HG03439 (cell line): ENCODE data around the gene ADGRE2.
A peak's percentile ranks its signal among the peaks of the same experiment; 100 is the strongest.

Experiments
- ATAC-seq: cut with Tn5 transposase; IDR thresholded peaks from one replicate; pipeline ENCODE4 v1.9.1; 2021; ENCODE audit warnings: mild to moderate bottlenecking, moderate library complexity; ENCODE audit not compliant: unreplicated experiment

Gene ADGRE2

DNA sequence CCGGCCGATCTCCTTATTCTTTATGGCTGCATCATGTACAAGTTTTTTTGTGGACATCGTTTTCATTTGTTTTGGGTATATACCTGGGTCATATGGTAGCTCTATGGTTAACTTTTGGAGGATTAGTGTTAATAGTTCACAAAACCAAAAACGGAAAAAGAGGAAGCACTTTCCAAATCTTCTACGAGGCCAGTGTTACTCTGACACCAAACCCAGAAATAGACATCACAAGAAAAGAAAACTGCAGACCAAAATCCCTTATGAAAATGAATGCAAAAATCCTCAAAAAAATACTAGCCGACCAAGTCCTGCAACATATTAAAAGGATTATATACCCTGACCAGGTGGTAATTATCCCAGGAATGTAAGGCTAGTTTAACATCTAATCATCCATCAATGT lies 29.8 kb downstream of the ADGRE2 start:
- no peak for ATAC-seq

DNA sequence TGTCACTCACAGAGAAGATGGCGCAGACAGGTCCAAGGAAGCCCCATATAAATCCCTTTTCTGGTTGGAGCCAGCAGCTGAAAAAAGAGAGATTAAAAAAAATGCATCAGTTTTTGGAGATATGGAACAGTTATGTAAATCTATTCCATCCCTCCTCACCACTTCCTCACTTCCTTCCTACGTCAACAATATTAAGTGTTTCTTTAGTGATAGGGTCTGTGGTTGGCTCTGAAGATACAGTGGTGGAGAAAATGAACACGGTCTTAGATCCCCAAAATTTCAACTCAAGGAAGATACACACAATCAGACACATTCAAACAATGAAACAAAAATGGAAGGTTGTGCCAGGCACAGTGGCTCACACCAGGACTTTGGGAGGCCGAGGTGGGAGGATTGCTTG lies 31.5 kb downstream of the ADGRE2 start:
- no peak for ATAC-seq

DNA sequence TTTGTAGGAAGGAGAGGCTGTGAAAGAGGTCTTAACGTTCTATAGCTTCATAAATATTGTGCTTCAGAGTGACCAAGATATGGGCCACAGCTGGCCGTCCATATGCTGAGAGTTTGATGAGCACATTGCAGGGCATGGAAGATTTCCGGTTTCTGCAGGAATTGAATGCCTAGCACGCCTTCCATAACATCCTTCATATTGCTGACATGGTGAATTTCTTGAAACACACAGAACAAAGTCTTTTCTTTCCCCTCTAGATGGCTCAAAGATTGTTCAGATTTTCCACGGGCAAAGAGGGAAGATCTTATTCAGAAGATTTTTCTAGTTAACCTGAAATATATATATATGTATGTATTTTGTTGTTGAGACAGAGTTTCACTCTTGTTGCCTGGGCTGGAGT lies 42.4 kb downstream of the ADGRE2 start:
- no peak for ATAC-seq

DNA sequence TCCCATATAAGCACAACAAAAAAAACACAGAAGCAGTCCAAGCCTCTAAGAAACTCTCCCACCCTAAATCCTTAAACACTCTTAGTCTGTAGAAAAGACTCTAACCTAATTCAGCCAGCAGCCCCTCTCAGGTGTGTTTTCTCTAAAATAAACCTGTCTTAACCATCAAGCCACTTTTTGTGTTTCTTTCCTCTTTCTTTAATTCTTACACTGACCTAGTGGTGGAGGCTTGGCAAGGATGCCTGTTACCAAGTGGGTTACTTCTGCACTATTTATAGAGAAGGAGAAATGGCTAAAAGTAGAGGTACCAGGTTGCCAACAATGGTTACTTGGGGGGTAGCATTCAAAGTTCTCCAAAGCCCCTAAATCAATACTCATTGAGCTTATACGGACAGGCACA lies 44.8 kb downstream of the ADGRE2 start:
- no peak for ATAC-seq

DNA sequence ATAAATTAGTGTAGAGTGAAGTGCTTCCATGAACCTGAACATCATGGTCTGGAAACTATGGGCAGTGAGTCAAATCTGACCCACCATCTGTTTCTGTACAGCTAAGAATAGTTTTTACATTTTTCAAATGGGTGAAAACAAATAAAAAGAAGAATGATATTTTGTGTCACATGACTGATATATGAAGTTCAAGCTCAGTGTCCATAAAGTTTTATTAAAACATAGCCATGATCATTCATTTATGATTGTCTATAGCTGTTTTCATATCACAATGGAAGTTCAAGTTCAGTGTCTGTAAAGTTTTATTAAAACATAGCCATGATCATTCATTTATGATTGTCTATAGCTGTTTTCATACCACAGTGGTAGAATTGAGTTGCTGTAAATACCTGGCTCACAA lies 45.9 kb downstream of the ADGRE2 start:
- no peak for ATAC-seq

DNA sequence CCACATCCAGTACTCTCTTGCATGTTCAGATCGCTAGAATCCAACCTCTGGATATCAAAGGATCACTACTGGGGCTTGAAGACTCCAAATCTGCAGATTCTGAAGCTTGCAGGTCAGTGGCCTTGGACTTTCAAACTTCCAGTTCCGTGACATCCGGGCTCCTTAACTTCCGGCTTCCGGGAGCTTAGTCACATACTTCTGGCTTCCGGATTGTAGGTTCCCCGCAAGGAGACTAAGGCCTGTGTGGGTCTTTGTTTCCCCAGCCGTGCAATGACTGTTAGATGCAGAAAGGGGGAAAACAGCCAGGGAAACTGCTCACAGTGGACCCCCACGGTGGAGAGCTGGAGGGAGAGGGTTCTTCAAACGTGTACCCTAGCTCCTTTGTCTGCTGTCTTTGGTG lies 47.2 kb downstream of the ADGRE2 start:
- ATAC-seq, result no peak

DNA sequence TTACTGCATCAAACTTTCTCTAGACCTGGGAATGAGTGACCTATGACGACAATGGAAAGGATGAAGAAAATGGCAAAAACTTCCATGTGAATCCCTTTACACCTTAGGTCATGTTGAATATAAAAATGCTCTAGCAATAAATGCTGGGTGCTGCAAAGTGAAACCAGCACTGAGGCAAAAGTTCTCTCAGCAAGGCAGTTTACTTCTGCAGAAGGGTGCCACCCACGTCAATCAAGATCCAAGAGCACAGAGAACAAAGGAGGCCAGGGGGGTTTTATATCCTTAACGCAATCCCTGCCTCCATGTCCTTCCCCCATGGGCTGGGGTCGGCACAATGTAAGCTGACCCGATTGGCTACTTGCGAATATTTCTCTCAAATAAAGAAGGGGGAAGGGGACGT lies 49.8 kb downstream of the ADGRE2 start:
- ATAC-seq, result no peak

DNA sequence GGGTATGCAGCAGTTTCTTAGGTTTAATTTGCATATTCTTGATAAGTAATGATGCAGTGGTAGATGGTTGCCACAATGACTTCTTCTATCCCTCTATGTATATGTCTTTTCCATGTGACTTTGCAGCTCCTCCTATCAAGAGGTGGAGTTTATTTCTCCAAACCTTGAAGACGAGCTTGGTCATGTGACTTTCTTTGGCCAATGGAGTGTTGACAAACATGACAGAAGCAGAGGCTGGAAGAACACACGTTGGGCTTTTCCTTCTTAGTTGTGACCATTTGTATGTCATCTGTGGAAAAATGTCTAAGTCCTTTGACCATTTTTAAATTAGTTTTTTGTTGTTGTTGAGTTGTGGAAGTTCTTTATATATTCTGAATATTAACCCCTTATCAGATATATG lies 56.2 kb downstream of the ADGRE2 start:
- no peak for ATAC-seq

DNA sequence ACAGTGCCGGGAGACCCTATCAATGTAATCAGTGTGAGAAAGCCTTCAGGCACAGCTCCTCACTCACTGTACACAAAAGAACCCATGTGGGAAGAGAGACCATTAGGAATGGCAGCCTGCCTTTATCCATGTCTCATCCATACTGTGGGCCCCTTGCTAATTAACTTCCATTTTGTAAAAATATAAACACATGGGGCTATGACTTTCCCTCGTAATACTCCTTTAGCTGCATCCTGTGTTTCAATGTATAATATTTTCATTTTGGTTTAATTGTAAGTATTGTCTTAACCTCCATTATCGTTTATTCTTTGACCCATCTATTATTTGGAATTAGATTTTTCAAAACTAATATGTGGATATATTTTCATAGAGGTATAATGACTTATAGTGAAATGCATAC lies 59.2 kb downstream of the ADGRE2 start:
- ATAC-seq, result no peak

DNA sequence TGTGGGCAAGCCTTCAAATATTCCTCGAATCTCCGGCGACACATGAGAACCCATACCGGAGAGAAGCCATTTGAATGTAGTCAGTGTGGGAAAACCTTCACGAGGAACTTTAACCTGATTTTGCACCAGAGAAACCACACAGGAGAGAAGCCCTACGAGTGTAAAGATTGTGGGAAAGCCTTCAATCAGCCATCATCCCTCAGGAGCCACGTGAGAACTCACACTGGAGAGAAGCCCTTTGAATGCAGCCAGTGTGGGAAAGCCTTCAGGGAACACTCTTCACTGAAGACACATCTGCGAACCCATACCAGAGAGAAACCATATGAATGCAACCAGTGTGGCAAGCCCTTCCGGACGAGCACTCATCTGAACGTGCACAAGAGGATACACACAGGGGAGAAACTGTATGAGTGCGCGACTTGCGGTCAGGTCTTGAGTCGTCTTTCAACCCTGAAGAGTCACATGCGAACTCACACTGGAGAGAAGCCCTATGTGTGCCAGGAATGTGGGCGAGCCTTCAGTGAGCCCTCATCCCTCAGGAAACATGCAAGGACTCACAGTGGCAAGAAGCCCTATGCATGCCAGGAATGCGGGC lies 59.7 kb downstream of the ADGRE2 start:
- ATAC-seq, result no peak

DNA sequence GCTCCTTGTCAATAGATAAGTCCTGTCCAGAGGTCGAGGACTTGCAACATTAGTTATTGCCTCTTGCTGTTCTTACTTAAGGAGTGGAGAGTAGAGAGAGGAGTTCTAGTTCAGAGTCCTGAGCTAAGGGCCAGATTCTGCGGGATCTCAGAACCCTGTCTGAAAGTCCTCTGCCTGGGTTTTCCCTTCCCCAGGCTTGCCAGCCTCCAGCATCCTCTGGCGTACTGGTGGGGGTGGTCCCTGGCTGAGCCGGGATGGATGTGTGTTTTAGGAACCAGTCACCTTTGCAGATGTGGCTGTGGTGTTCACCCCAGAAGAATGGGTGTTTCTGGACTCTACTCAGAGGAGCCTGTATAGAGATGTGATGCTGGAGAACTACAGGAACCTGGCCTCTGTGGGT lies 62.5 kb downstream of the ADGRE2 start:
- ATAC-seq, result no peak

DNA sequence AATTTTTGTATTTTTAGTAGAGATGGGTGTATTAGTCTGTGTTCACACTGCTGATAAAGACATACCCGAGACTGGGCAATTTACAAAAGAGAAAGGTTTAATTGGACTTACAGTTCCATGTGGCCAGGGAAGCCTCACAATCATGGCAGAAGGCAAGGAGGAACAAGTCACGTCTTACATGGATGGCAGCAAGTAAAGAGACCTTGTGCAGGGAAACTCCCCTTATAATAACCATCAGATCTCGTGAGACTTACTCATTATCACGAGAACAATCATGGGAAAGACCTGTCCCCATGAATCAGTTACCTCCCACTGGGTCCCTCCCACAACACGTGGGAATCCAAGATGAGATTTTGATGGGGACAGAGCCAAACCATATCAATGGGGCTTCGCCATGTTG lies 73.9 kb downstream of the ADGRE2 start:
- no peak for ATAC-seq

DNA sequence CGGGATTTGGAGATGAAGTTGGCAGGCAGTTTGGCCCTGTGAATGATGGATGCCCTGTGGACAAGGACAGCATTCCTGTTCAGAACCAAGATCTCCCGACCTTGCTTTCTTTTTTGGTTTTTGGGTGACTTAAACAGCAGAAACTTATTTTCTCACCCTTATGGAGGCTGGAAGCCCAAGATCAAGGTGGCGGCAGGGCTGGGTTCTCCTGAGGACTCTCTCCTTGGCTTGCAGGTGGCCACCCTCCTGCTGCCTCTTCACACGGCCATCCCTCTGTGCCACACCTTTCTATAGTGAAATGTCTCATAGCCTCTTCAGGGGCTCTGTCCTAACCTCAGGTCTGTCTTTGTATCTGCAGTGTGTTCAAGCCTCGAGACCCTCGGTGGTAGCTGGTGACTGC lies 74.5 kb downstream of the ADGRE2 start:
- no peak for ATAC-seq

DNA sequence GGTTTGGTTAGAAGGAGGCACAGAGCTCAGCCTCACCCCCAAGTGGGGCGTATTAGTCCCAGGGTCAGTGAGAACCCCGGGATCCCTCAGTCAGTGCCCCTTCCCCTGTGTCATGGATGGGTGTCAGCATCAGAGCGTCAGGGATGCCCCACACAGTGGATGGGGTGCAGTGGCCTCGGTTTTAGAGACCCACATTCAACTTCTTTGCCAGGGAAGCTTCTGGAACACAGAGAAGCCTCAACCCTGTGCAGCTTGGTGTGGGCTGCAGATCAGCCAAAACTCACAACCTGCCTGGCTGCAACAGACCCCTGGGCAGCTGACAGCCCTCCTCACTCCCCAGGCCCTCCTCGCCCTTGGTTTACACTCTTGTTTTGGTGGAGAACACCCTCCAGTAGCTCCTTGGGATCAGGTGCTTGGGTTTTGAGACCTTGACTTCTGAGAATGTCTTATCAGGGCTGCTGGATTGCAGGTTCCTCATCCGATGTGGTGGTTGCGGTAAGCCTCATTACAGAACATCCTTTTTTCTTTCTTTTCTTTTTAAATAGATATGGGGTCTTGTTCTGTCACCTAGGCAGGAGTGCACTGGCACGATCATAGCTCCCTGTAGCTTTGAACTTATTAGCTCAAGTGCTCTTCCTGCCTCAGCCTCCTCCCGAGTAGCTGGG lies 77.5 kb downstream of the ADGRE2 start:
- no peak for ATAC-seq

DNA sequence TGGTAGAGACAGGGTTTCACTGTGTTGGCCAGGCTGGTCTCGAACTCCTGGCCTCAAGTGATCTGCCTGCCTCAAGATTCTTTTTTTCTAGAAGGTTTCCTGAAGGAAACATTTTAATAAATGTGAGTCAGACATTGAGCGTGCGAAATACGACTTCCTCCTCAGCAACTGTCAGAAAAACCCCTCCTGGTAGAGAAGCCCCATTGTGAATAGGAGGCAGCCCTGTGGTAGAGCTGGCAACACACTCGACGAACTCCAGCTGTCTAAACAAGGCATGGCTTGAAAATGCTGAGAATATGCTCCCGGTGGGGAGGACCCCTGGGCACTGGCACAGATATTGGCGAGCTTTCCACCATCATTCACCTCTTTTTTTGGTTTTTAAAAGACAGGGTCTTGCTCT lies 78.7 kb downstream of the ADGRE2 start:
- ATAC-seq, result no peak

DNA sequence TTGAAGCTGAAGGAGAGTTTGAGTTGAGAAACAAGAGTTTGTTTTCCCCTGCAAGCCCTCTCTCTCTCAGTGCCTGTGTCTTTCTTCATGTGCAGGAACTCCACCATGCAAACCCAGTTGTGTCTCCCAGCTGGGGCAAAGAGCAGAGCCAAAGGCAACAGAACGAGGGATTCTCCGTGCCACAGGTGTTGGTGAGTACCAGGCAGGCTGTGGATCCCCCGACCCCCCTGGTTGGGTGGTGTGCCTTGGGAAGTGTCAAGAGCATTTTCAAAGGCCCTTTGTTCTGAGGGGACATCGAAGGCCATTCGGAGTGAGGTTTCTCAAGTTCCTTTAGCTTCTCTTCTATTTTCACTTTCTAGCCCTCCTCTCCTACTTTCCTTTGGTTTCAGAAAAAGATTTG lies 82.9 kb downstream of the ADGRE2 start:
- ATAC-seq, result no peak

DNA sequence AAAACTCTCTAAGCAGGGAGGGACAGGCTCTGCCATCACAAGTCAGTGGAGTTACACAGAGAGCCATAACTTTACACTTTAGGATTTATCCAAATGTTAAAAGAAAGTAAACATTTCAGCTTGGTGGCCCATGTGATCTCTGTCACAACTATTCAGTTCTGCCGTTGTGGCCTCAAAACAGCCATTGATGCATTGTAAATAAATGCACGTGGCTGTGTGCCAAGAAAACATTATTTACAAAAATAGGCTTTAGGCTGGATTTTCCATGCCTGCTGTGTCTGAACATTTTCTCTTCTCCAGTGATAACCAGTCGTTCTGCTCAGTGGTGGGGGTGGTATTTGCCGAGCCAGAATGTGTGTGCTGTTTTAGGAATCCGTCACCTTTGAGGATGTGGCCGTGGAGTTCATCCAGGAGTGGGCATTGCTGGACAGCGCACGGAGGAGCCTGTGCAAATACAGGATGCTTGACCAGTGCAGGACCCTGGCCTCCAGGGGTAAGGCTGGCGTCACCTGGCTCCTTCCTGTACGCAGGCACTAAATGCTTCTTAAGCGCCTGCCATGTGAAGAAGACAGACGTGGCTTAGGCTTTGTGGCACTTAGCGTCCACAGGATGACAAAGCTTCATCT lies 83.6 kb downstream of the ADGRE2 start:
- ATAC-seq, result no peak

DNA sequence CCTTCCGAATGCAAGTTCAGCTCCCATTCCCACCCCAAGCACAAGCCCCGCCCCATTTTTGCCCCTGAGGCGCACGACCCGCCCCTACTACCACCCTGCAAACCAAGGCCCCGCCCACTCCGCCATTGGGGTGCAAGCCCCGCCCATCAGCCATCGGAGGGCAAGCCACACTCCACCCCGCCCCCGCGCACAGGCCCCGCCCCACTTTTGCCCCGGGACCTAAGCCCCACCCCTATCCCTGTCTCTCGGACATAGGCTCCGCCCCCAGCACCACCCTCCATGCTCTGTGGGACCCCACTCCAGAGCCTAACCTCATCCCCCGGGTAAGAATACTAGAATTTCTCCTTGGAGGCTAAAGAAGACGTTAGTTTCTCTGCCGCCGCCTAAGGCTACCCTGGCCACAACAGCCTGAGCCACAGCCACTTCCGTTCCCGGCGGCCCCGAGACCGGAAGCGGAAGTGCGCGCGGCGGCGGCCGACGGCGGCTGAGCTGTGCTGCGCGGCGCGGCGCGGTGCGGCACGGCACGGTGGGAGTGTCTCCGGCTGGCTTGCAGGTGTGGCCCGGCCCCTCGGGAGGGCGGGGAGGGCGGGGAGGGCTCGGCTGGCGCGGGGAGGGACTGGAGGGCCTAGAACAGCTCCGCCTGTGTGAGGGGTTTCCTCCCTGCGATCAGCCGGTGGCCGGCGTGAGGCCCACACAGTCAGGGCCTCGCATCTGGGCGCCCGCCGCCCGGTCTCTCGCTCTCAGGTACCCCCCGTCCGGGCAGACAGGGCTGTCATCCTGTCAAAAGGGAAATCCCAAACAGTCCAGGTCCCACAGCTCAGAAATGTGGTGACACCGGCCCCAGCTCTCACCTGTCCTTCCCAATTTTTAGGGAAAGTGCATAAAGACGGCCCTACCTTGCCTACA lies 88.5 kb downstream of the ADGRE2 start, which contains the start of gene ZNF333:
ZNF333 (plus strand) TSS at position 451 of the 906 bp plus-strand sequence. CDS start 3,444 bp downstream, outside the sequence.
- peak; percentile 92 for ATAC-seq

DNA sequence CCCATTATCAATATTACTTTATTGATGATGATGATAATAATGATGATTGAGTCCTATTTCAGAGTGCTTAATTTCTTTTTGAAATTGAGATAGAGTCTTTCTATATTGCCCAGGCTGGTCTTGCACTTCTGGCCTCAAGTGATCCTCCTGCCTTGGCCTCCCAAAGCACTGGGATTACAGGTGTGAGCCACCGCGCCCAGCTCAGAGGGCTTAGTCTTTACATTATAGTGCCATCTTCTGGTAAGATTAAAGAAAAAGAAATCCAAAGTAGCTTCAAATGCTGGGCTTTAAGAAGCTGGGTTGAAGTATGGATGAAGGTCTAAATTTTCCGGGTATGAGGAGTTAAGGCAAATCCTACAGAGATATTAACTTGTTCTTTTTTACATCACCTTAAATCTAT lies 91.9 kb downstream of the ADGRE2 start:
- ATAC-seq, result no peak

DNA sequence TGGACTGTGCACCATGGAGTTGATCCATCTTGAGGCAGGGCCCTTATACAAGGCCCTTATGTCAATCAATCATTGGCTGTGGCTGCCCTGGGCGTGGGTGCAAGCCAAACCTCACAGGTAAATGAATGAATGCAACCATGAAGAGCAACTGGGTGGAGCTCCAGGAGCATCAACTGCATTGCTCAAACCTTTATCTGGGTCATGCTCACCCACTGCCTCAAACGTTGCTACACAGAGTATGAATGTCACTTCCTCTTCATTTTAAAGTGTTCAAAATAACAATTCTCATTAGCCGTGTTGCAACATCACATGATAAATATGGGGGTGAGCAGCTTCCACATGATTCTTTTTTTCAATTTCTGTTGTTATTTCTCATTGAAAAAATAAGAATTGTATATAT lies 94.9 kb downstream of the ADGRE2 start:
- no peak for ATAC-seq
